ENCODE measurements around the gene RPS6KA2.

RPS6KA2 gene

GRCh38 chr6:166572370-166573261 lies 54.4 kb downstream of the RPS6KA2 start:
- no peak for DNase-seq (ENCODE audit: low spot score)
- TF ChIP-seq, protein P1, sequence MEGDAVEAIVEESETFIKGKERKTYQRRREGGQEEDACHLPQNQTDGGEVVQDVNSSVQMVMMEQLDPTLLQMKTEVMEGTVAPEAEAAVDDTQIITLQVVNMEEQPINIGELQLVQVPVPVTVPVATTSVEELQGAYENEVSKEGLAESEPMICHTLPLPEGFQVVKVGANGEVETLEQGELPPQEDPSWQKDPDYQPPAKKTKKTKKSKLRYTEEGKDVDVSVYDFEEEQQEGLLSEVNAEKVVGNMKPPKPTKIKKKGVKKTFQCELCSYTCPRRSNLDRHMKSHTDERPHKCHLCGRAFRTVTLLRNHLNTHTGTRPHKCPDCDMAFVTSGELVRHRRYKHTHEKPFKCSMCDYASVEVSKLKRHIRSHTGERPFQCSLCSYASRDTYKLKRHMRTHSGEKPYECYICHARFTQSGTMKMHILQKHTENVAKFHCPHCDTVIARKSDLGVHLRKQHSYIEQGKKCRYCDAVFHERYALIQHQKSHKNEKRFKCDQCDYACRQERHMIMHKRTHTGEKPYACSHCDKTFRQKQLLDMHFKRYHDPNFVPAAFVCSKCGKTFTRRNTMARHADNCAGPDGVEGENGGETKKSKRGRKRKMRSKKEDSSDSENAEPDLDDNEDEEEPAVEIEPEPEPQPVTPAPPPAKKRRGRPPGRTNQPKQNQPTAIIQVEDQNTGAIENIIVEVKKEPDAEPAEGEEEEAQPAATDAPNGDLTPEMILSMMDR (IDR thresholded peaks at IDR 0.05; ENCODE audit: extremely low read depth, insufficient read depth, missing control alignments), result no peak
- in situ Hi-C loops (cut with MboI; ENCODE audit: low pct_unique_long_range_greater_than_20kb, low sequenced_read_pairs, unreplicated experiment), result no loop called here

- no peak for DNase-seq (ENCODE audit: low spot score)
- TF ChIP-seq, protein P1 (IDR thresholded peaks at IDR 0.05; ENCODE audit: extremely low read depth, insufficient read depth, missing control alignments), result no peak
- in situ Hi-C loops (cut with MboI; ENCODE audit: low pct_unique_long_range_greater_than_20kb, low sequenced_read_pairs, unreplicated experiment), result no loop called here
These were observed 55.9 kb downstream of the RPS6KA2 start for GRCh38 chr6:166570929-166571713.

GRCh38 chr6:166569206-166569605 lies 57.8 kb downstream of the RPS6KA2 start:
- in situ Hi-C loops (cut with MboI; ENCODE audit: low pct_unique_long_range_greater_than_20kb, low sequenced_read_pairs, unreplicated experiment), result no loop called here
- TF ChIP-seq, protein P1 (IDR thresholded peaks at IDR 0.05; ENCODE audit: extremely low read depth, insufficient read depth, missing control alignments), result no peak
- no peak for DNase-seq (ENCODE audit: low spot score)

- no peak for DNase-seq (ENCODE audit: low spot score)
- TF ChIP-seq, protein P1 (IDR thresholded peaks at IDR 0.05; ENCODE audit: extremely low read depth, insufficient read depth, missing control alignments), result no peak
- in situ Hi-C loops (cut with MboI; ENCODE audit: low pct_unique_long_range_greater_than_20kb, low sequenced_read_pairs, unreplicated experiment), result no loop called here
These were observed 59.2 kb downstream of the RPS6KA2 start for GRCh38 chr6:166567813-166568212.

GRCh38 chr6:166567107-166567506 lies 59.9 kb downstream of the RPS6KA2 start:
- in situ Hi-C loops (cut with MboI; ENCODE audit: low pct_unique_long_range_greater_than_20kb, low sequenced_read_pairs, unreplicated experiment), result no loop called here
- TF ChIP-seq, protein P1 (IDR thresholded peaks at IDR 0.05; ENCODE audit: extremely low read depth, insufficient read depth, missing control alignments), result no peak
- DNase-seq (ENCODE audit: low spot score), result no peak

DNA sequence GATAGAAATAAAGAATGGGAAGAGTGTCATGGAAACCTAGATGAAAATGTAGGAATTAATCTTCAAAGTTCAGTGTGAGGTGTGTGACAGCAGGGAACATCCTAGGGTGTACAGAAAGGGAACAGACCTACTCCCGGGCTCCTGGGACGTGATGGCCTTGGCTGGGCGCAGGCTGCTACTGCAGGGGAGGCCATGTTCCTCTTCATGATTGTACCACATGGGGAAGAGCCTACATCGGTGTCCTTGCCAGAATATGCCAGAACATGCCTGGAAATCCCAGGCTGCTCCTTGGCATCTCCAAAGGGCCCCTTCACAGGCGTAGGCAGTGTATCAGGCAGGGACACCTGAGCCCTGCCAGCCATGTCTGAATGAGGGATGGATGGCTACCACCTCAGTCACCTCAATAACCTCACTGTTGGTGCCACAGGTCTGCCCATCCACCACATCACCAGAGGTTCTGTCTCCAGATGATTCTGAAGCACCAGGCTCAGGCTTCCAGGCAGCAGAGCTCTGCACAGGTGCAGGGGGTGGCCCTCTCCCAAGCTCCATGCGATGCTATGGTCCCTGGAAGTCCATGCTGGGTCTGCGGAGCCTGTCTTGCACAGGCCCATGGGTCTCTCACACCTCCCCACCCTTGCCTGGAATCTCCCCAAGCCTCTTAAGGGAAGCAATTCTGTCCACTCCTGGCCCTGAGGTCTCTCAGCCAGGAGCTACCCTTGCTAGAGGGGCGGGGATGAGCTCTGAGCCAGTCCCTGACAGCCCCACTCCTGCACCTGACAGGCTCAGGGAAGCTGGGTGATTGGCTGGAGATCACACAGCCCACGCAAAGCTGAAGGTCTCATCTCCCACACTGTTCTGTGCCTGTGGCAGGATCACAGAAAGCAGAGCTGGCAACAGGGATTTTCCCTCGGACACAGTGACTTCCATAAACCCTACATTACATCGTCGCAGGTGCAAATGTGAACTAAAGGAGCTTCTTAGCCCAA lies 60.7 kb downstream of the RPS6KA2 start:
- in situ Hi-C loops (cut with MboI; ENCODE audit: low pct_unique_long_range_greater_than_20kb, low sequenced_read_pairs, unreplicated experiment), result no loop called here
- no peak for DNase-seq (ENCODE audit: low spot score)

More for the DNA sequence above, 60.7 kb downstream of the RPS6KA2 start:
- TF ChIP-seq, protein P1 (IDR thresholded peaks at IDR 0.05; ENCODE audit: extremely low read depth, insufficient read depth, missing control alignments), result no peak

Measured in GM13977 (cell line).